IMR-90 (cell line): ENCODE data around the gene COPS9. TPM values are rescaled to one million over a fixed set of nuclear protein-coding genes. Genes with fewer than 3 reads are reported as not detected.

ENCODE experiments used
- ATAC-seq: fragments of 200-7000 bp; cut with Tn5 transposase; 2 replicates; pipeline ENCODE4 v1.9.1; 2020; ENCODE audit warnings: low read depth, mild to moderate bottlenecking, moderate library complexity
- BruUV-seq: library from RNA; stranded (reverse); fragments of 400-500 nt; replicated peaks from 2 replicates; lab custom pipeline; 2021; lab: Mats Ljungman, UMichigan
- CTCF ChIA-PET: fragments of 300-600 bp; formaldehyde crosslinking; extraction: SDS; loops from one replicate; lab custom pipeline; 2021; ENCODE audit warnings: antibody characterized with exemption; lab: Yijun Ruan, JAX
- POLR2A ChIA-PET: fragments of 300-600 bp; sonication (Branson Sonifier 250); formaldehyde crosslinking; loops from one replicate; lab custom pipeline; 2022; ENCODE audit warnings: antibody characterized with exemption; ENCODE audit not compliant: unreplicated experiment; lab: Charles Lee
- DNase-seq: peaks from one replicate; pipeline ENCODE4 v3.0.0; 2013
- H2AFZ ChIP-seq: replicated peaks from 2 replicates; pipeline ENCODE3; 2013; ENCODE audit warnings: low read length, mild to moderate bottlenecking; ENCODE audit not compliant: poor library complexity
- H2AK5ac ChIP-seq: 2 replicates; pipeline ENCODE4 v1.6.1; 2013; ENCODE audit warnings: low read depth, low read length, inconsistent platforms
- H2AK9ac ChIP-seq: replicated peaks from 2 replicates; pipeline ENCODE3; 2013; ENCODE audit warnings: mild to moderate bottlenecking, low read depth, low read length, moderate library complexity; ENCODE audit not compliant: poor library complexity
- H2BK120ac ChIP-seq: 2 replicates; pipeline ENCODE4 v1.6.1; 2013; ENCODE audit warnings: low read depth, low read length, inconsistent platforms
- H2BK15ac ChIP-seq: 3 replicates; pipeline ENCODE4 v1.6.1; 2013; ENCODE audit warnings: low read depth, low read length, inconsistent platforms
- H2BK20ac ChIP-seq: 2 replicates; pipeline ENCODE4 v1.6.1; 2013; ENCODE audit warnings: low read depth, mild to moderate bottlenecking, inconsistent platforms, low read length, moderate library complexity
- H2BK5ac ChIP-seq: 2 replicates; pipeline ENCODE4 v1.6.1; 2013; ENCODE audit warnings: mild to moderate bottlenecking, low read depth, low read length, inconsistent platforms; ENCODE audit not compliant: poor library complexity, severe bottlenecking
- H3K14ac ChIP-seq: replicated peaks from 2 replicates; pipeline ENCODE4 v1.6.1; 2013; ENCODE audit warnings: low read depth, low read length, inconsistent platforms
- H3K18ac ChIP-seq: 2 replicates; pipeline ENCODE4 v1.6.1; 2013; ENCODE audit warnings: low read depth, low read length, control low read depth
- H3K23ac ChIP-seq: 2 replicates; pipeline ENCODE4 v1.6.1; 2013; ENCODE audit warnings: low read depth, low read length, inconsistent platforms
- H3K27ac ChIP-seq: 2 replicates; pipeline ENCODE4 v1.5.1; 2013; ENCODE audit warnings: mild to moderate bottlenecking, control low read depth, low read length; ENCODE audit not compliant: insufficient read depth
- H3K27me3 ChIP-seq: 2 replicates; pipeline ENCODE4 v1.6.1; 2013; ENCODE audit warnings: low read length; ENCODE audit not compliant: control insufficient read depth, insufficient read depth
- H3K36me3 ChIP-seq: 2 replicates; pipeline ENCODE4 v1.6.1; 2013; ENCODE audit warnings: low read length, mixed read lengths; ENCODE audit not compliant: control insufficient read depth, insufficient read depth
- H3K4ac ChIP-seq: 2 replicates; pipeline ENCODE4 v1.6.1; 2013; ENCODE audit warnings: low read depth, low read length, inconsistent platforms
- H3K4me1 ChIP-seq: 2 replicates; pipeline ENCODE4 v1.6.1; 2013; ENCODE audit warnings: low read length, mixed read lengths; ENCODE audit not compliant: control insufficient read depth, insufficient read depth
- H3K4me2 ChIP-seq: 2 replicates; pipeline ENCODE4 v1.6.1; 2013; ENCODE audit warnings: low read depth, mild to moderate bottlenecking, control low read depth, low read length, moderate library complexity
- H3K4me3 ChIP-seq: 2 replicates; pipeline ENCODE4 v1.5.1; 2013; ENCODE audit warnings: low read depth, mild to moderate bottlenecking, control low read depth, low read length, moderate library complexity; ENCODE audit not compliant: insufficient read depth
- H3K56ac ChIP-seq: 2 replicates; pipeline ENCODE4 v1.6.1; 2013; ENCODE audit warnings: low read length, inconsistent platforms; ENCODE audit not compliant: insufficient read depth; ENCODE audit errors: extremely low read depth
- H3K79me1 ChIP-seq, 2 experiments: 2 replicates each; pipeline ENCODE4 v1.6.1; 2013; ENCODE audit warnings: low read length in 2 of 2, inconsistent platforms in 1 of 2, low read depth in 1 of 2
- H3K9ac ChIP-seq: 2 replicates; pipeline ENCODE4 v1.6.1; 2013; ENCODE audit warnings: low read depth, low read length, control low read depth
- H3K9me1 ChIP-seq: 2 replicates; pipeline ENCODE4 v1.6.1; 2013; ENCODE audit warnings: low read length, inconsistent platforms; ENCODE audit not compliant: insufficient read depth
- H3K9me3 ChIP-seq: 2 replicates; pipeline ENCODE4 v1.6.1; 2013; ENCODE audit warnings: low read length; ENCODE audit not compliant: control insufficient read depth, insufficient read depth
- H4K20me1 ChIP-seq: 2 replicates; pipeline ENCODE4 v1.6.1; 2013; ENCODE audit warnings: low read length, inconsistent platforms; ENCODE audit not compliant: insufficient read depth
- H4K5ac ChIP-seq: 2 replicates; pipeline ENCODE4 v1.6.1; 2013; ENCODE audit warnings: mild to moderate bottlenecking, low read depth, low read length, control low read depth
- H4K8ac ChIP-seq, 2 experiments: 2 replicates each; pipeline ENCODE4 v1.6.1; 2013; ENCODE audit warnings: low read depth in 2 of 2, low read length in 2 of 2, control low read depth in 1 of 2, inconsistent platforms in 1 of 2
- H4K91ac ChIP-seq: 2 replicates; pipeline ENCODE4 v1.6.1; 2013; ENCODE audit warnings: low read depth, low read length, inconsistent platforms; ENCODE audit not compliant: insufficient read depth
- BHLHE40 ChIP-seq: fragments of 150-350 bp; IDR thresholded peaks from 2 replicates; pipeline ENCODE4 v1.6.1; 2016; ENCODE audit warnings: mild to moderate bottlenecking, low read depth, low read length
- CEBPB ChIP-seq: IDR thresholded peaks from 2 replicates; pipeline ENCODE4 v1.6.1; 2012; ENCODE audit warnings: low read depth, low read length, improper control_type of control experiment
- CHD1 ChIP-seq: IDR thresholded peaks from 2 replicates; pipeline ENCODE4 v1.6.1; 2012; ENCODE audit warnings: low read depth, low read length, improper control_type of control experiment
- MAZ ChIP-seq: IDR thresholded peaks from 2 replicates; pipeline ENCODE4 v1.6.1; 2012; ENCODE audit warnings: low read depth, mild to moderate bottlenecking, low read length, improper control_type of control experiment, moderate library complexity, borderline replicate concordance
- MXI1 ChIP-seq: IDR thresholded peaks from 2 replicates; pipeline ENCODE4 v1.6.1; 2012; ENCODE audit warnings: low read depth, mild to moderate bottlenecking, low read length, moderate library complexity, borderline replicate concordance
- SMC3 ChIP-seq: fragments of 150-350 bp; IDR thresholded peaks from 2 replicates; pipeline ENCODE4 v1.6.1; 2016; ENCODE audit warnings: low read depth, mild to moderate bottlenecking, antibody characterized with exemption, low read length, moderate library complexity
- WGBS, 2 experiments: methylation state at CpG; one replicate each; pipeline versions ENCODE4 v1.1.5 to v1.1.7; 2013; ENCODE audit warnings: missing lambda C conversion rate in 2 of 2; ENCODE audit not compliant: insufficient read length in 1 of 2; ENCODE audit errors: extremely low coverage in 2 of 2; 5-methylcytosine and 5-hydroxymethylcytosine counted together
- dilution Hi-C: fragments of 300-500 bp; cut with HindIII; formaldehyde crosslinking; loops from one replicate; pipeline ENCODE4 v1.14.3; 2018; ENCODE audit warnings: low sequenced_read_pairs; ENCODE audit not compliant: unreplicated experiment
- in situ Hi-C: fragments of 300-500 bp; cut with MboI; formaldehyde crosslinking; loops from 3 replicates; pipeline ENCODE4 v1.14.3; 2019; ENCODE audit warnings: low sequenced_read_pairs, inconsistent platforms, mixed read lengths
- intact Hi-C: fragments of 100-400 bp; cut with micrococcal nuclease; formaldehyde crosslinking; loops from 2 replicates; pipeline ENCODE4 v1.10.0; 2022
- polyA plus RNA-seq, 3 experiments: library from polyadenylated mRNA; depleted of rRNA; stranded (reverse); fragments of >200 nt; gene quantifications; 2 replicates each; pipeline ENCODE4 v1.2.3, GENCODE V29; 2012; ENCODE audit warnings: low replicate concordance in 1 of 3
- total RNA-seq: library from RNA; depleted of rRNA; stranded (reverse); fragments of >200 nt; gene quantifications from 2 replicates; pipeline ENCODE4 v1.2.3, GENCODE V29; 2012
- TF ChIP-seq, protein P1 (sequence below): conservative IDR thresholded peaks from 2 replicates; pipeline ENCODE4 v1.5.1; 2012; ENCODE audit warnings: mild to moderate bottlenecking, low read depth, low read length, improper control_type of control experiment

Gene COPS9
- total and polyA plus RNA-seq, 2 of the 4 experiments (the other 2 are of a cell fraction) = 85.9 to 309 TPM

GRCh38 chr2:240123821-240124650 is 12.1 kb downstream of the COPS9 start (continued):
- no peak for TF ChIP-seq MAZ

DNA sequence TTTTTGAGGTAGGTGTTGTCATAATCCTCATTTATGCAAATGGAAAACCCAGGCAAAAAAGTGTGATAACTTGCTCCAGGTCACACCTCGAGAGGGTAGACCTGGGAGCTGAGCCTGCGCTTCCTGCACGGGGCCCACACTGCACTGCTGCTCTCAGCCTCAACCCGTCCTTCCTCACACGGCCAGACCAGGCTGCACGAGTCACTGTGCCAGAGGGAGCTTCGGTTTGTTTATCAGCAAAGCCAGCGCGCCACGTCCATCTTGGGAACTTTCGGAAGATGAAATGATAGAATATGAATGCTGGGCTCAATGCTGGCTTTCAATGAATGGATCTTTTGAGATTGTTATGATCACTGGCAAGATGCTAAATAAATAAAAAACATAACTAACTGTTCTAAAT is 14.4 kb downstream of the COPS9 start:
- dilution Hi-C loops = no loop called here
- Histone ChIP-seq H3K56ac (no peak overlapping the region), H3K14ac (no peak overlapping the region), H2AK9ac (no peak overlapping the region), H3K9me1 (no peaks in the 10 kb centered on the region), H4K8ac (no peak overlapping the region), H2BK120ac (no peak overlapping the region), H3K4me1 (no peaks in the 10 kb centered on the region), H3K23ac (no peak overlapping the region), H3K79me1 (no peaks in the 10 kb centered on the region), H3K4ac (no peak overlapping the region), H4K20me1 (no peaks in the 10 kb centered on the region), H3K9me3 (no peaks in the 10 kb centered on the region), H4K5ac (no peak overlapping the region), H2BK5ac (no peak overlapping the region), H4K91ac (no peak overlapping the region), H3K4me3 (no peak overlapping the region), H3K27ac (no peak overlapping the region), H3K27me3 (no peaks in the 10 kb centered on the region; the same call in 1 of the 2 replicates), H2AFZ (no peak overlapping the region), H2BK15ac (no peak overlapping the region), H3K36me3 (peaks cover 6% of the 10 kb centered on the region; the same call in 1 of the 2 replicates), H2BK20ac (no peak overlapping the region), H2AK5ac (no peak overlapping the region), H3K4me2 (no peak overlapping the region), H3K18ac (no peak overlapping the region), H3K9ac (no peak overlapping the region)
- POLR2A ChIA-PET = no interaction called here
- intact Hi-C loops = no loop called here
- TF ChIP-seq CHD1 (no peak), CEBPB (no peak), SMC3 (no peak), MXI1 (no peak), BHLHE40 (no peak)
- TF ChIP-seq, protein P1, sequence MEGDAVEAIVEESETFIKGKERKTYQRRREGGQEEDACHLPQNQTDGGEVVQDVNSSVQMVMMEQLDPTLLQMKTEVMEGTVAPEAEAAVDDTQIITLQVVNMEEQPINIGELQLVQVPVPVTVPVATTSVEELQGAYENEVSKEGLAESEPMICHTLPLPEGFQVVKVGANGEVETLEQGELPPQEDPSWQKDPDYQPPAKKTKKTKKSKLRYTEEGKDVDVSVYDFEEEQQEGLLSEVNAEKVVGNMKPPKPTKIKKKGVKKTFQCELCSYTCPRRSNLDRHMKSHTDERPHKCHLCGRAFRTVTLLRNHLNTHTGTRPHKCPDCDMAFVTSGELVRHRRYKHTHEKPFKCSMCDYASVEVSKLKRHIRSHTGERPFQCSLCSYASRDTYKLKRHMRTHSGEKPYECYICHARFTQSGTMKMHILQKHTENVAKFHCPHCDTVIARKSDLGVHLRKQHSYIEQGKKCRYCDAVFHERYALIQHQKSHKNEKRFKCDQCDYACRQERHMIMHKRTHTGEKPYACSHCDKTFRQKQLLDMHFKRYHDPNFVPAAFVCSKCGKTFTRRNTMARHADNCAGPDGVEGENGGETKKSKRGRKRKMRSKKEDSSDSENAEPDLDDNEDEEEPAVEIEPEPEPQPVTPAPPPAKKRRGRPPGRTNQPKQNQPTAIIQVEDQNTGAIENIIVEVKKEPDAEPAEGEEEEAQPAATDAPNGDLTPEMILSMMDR = no peak
- ATAC-seq (no peak), DNase-seq (no peak)
- in situ Hi-C loops = no loop called here
- CTCF ChIA-PET = no interaction called here
- 67% methylated on average over 4 of the region's 11 CpGs; no CpG with 5 or more reads in 1 of the 2 experiments for WGBS, 2 experiments
- BruUV-seq = no TSS peak
